ENCODE measurements around the gene PSD2. TPM values are rescaled to one million over a fixed set of nuclear protein-coding genes. Genes with fewer than 3 reads are reported as not detected.

PSD2 gene
- total RNA-seq, 1 experiment from 2014 or later, result 0.22 TPM

DNA sequence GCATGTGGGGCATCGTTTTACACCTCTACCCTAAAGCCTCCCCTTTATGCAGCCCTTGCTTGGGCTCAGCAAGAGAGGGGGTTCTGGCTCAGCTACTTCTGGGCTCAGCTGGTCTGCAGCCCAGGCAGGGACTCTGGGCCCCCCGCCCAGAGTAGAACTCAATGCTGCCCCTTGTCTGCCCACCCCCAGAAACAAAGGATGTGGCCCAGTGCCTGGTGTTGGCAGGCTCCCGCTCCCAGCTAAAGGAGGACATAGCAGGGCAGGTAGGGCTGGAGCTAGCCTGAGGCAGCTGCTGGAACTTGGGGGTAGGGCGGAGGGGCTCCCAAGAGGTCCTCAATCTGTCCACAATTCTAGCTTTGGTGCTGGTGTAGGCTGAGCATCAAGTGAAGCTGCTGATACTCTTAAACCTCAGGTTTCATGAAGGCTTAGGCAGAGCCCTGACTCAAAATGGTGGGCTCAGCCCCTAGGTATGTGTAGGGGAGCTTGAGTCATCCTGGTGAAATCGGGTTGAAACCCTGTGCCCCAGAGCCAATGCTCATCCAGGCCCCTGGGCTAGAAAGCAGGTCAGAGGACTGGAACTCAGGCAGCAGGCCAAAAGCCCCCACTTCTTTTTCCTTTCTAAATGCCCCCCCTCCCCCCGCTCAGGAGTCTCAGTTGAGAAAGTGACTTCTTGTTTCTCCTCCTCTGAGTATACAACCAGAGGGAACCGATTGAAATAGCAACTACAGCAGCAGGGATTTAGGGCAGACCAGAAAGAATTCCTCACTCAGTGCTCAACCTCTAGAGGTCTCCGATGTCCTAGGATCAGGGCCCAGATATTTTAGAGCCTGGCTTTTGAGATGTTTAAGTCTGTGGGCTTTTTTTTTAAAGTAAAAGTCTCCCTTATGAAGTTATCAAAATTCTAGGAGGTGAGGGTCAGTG, 11.4 kb downstream of the PSD2 start:
- Histone ChIP-seq H3K79me2 (ENCODE audit: insufficient read depth, low read length) (no peaks in the 10 kb centered on the region), H3K9me3 (ENCODE audit: control insufficient read depth, low read depth, low read length) (no peaks in the 10 kb centered on the region), H3K18ac (ENCODE audit: insufficient read length, low read depth, low read length) (no peak overlapping the region), H3K4me2 (ENCODE audit: insufficient read depth, insufficient read length, low read length) (no peak overlapping the region), H3T11ph (ENCODE audit: low read length) (no peak overlapping the region), H2BK5ac (ENCODE audit: insufficient read length, low read length) (no peak overlapping the region), H2BK20ac (ENCODE audit: low read depth, low read length, poor library complexity, severe bottlenecking) (no peak overlapping the region), H2AK5ac (ENCODE audit: insufficient read length, low read length) (no peak overlapping the region), H3K4me1 (ENCODE audit: insufficient read depth, low read length) (no peaks in the 10 kb centered on the region), H3K56ac (ENCODE audit: insufficient read length, low read depth, low read length) (no peak overlapping the region), H3K27me3 (ENCODE audit: insufficient read depth, low read length) (no peaks in the 10 kb centered on the region), H3K79me1 (ENCODE audit: insufficient read depth, low read depth, low read length, poor library complexity, severe bottlenecking) (no peaks in the 10 kb centered on the region), H4K5ac (ENCODE audit: insufficient read length, low read depth, low read length) (no peak overlapping the region), H4K8ac (replicated peaks; ENCODE audit: insufficient read length, low read depth, low read length) (no peak overlapping the region), H3K14ac (ENCODE audit: insufficient read depth, low read length) (no peak overlapping the region), H2BK120ac (ENCODE audit: low read depth, low read length, poor library complexity, severe bottlenecking) (no peak overlapping the region), H4K91ac (ENCODE audit: insufficient read length, low read depth, low read length) (no peak overlapping the region), H3K4ac (ENCODE audit: low read depth, low read length) (no peak overlapping the region), H4K20me1 (ENCODE audit: control insufficient read depth, insufficient read depth, insufficient read length) (no peaks in the 10 kb centered on the region), H3K9ac (ENCODE audit: extremely low read depth, insufficient read length, low read length) (no peak overlapping the region), H3K23me2 (ENCODE audit: insufficient read length, low read depth, low read length, poor library complexity, severe bottlenecking) (no peaks in the 10 kb centered on the region), H2BK15ac (ENCODE audit: low read depth, low read length) (no peak overlapping the region), H2AFZ (ENCODE audit: low read length) (no peak overlapping the region), H3K27ac (ENCODE audit: insufficient read length, low read depth, low read length) (no peak overlapping the region), H2BK12ac (ENCODE audit: insufficient read length, low read depth, low read length) (no peak overlapping the region), H3K23ac (ENCODE audit: insufficient read length, low read depth, low read length) (no peak overlapping the region)
- no peak overlapping the region for H3K27ac Mint-ChIP-seq
- TF ChIP-seq, protein P1, sequence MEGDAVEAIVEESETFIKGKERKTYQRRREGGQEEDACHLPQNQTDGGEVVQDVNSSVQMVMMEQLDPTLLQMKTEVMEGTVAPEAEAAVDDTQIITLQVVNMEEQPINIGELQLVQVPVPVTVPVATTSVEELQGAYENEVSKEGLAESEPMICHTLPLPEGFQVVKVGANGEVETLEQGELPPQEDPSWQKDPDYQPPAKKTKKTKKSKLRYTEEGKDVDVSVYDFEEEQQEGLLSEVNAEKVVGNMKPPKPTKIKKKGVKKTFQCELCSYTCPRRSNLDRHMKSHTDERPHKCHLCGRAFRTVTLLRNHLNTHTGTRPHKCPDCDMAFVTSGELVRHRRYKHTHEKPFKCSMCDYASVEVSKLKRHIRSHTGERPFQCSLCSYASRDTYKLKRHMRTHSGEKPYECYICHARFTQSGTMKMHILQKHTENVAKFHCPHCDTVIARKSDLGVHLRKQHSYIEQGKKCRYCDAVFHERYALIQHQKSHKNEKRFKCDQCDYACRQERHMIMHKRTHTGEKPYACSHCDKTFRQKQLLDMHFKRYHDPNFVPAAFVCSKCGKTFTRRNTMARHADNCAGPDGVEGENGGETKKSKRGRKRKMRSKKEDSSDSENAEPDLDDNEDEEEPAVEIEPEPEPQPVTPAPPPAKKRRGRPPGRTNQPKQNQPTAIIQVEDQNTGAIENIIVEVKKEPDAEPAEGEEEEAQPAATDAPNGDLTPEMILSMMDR (conservative IDR thresholded peaks at IDR 0.05), result no peak
- DNase-seq, result no peak
- WGBS (ENCODE audit: extremely low coverage, insufficient read length, low lambda C conversion rate), result no CpG with 5 or more reads among the region's 8 CpGs
- no peaks in the 10 kb centered on the region for H3K36me3 Mint-ChIP-seq (ENCODE audit: insufficient read depth in 1 of 3, low read depth in 3 of 3)
- no peaks in the 10 kb centered on the region for H3K9me3 Mint-ChIP-seq
- H3K27me3 Mint-ChIP-seq (ENCODE audit: low read depth), result peaks cover 51% of the 10 kb centered on the region
- 0 out of 4 replicates have a peak, but pooled peaks cover 2 to 4% of the 10 kb centered on the region in 2 experiments for H3K4me1 Mint-ChIP-seq
- no peak overlapping the region for H3K4me3 Mint-ChIP-seq

All from H9 (cell line).